ENCODE results near the gene ZC3H12D. TPM values are rescaled to one million over a fixed set of nuclear protein-coding genes. Genes with fewer than 3 reads are reported as not detected.

ZC3H12D gene
- total and polyA plus RNA-seq, 9 of the 15 experiments (the other 6 are each of a cell fraction or from before 2014, with no cell fraction given) = 0.04 to 0.27 (median 0.05) TPM; not detected in 3

- FAIRE-seq (no peak), DNase-seq (ENCODE audit: extremely low read depth in 1 of 4, low spot score in 3 of 4) (no peak), ATAC-seq (no peak)
- no peak overlapping the region for H3K4me3 ChIP-seq
- ChIA-PET POLR2A (interaction anchor here (0.9 kb wide), 1 partner anchor 102 kb away, joined by 3 read pairs; the partner anchor contains the start of gene GINM1), CTCF (ENCODE audit: low intra/inter-chr PET ratio) (no interaction called here)
- H2AFZ ChIP-seq (ENCODE audit: low read depth, low read length) = no peak overlapping the region
- no peaks in the 10 kb centered on the region for H3K4me1 ChIP-seq (replicated peaks in 1 of 2; ENCODE audit: control insufficient read depth in 2 of 2, insufficient read depth in 2 of 2, low read length in 2 of 2)
- H3K27me3 ChIP-seq (ENCODE audit: control insufficient read depth in 2 of 2, insufficient read depth in 2 of 2, low read length in 2 of 2) = peaks cover 42 to 77% of the 10 kb centered on the region in 2 experiments
- H3K4me2 ChIP-seq (ENCODE audit: insufficient read depth, low read length) = no peak overlapping the region
- intact Hi-C loops (cut with micrococcal nuclease) (no loop called here), in situ Hi-C loops (cut with MboI) (no loop called here)
- H3K9ac ChIP-seq (ENCODE audit: insufficient read depth in 1 of 2, low read depth in 2 of 2, low read length in 2 of 2) = no peak overlapping the region
- no peaks in the 10 kb centered on the region for H3K79me2 ChIP-seq (ENCODE audit: control insufficient read depth, insufficient read depth, low read length)
- no peaks in the 10 kb centered on the region for H3K36me3 ChIP-seq (ENCODE audit: control insufficient read depth, insufficient read depth, low read length)
- no peaks in the 10 kb centered on the region for H3K9me3 ChIP-seq (replicated peaks; ENCODE audit: control insufficient read depth, insufficient read depth, low read depth, low read length)
- H3K9me1 ChIP-seq (ENCODE audit: control insufficient read depth, insufficient read depth, low read length) = no peaks in the 10 kb centered on the region
- no peaks in the 10 kb centered on the region for H4K20me1 ChIP-seq (replicated peaks; ENCODE audit: control insufficient read depth, insufficient read depth, low read length)
- BruUV-seq (replicated peaks) = no TSS peak
- WGBS (ENCODE audit: insufficient coverage, low coverage, missing lambda C conversion rate) = 0% methylated on average over 4 of the region's 4 CpGs
- no peak overlapping the region for H3K27ac ChIP-seq (ENCODE audit: extremely low read depth, low read depth, low read length)
- TF ChIP-seq ZBTB34 (CRISPR knock-in tag; IDR thresholded peaks at IDR 0.05) = no peak
- no peak for TF ChIP-seq NRF1 (conservative IDR thresholded peaks at IDR 0.05 in 1 of 2, IDR thresholded peaks at IDR 0.05 in 1 of 2)
- TF ChIP-seq BACH1 (tag; IDR thresholded peaks at IDR 0.05) = no peak
- no peak for TF ChIP-seq MAX (CRISPR knock-in tag; IDR thresholded peaks at IDR 0.05)
- no peak for TF ChIP-seq KAT8 (IDR thresholded peaks at IDR 0.05; ENCODE audit: low read depth)
- TF ChIP-seq ZNF212 (CRISPR knock-in tag; IDR thresholded peaks at IDR 0.05) = no peak
- no peak for TF ChIP-seq ZNF764 (CRISPR knock-in tag; IDR thresholded peaks at IDR 0.05; ENCODE audit: low read depth)
- no peak for TF ChIP-seq KLF1 (tag; IDR thresholded peaks at IDR 0.05)
- TF ChIP-seq ZNF316 (IDR thresholded peaks at IDR 0.05) = no peak
- TF ChIP-seq ZNF384 (IDR thresholded peaks at IDR 0.05; ENCODE audit: low read depth, low read length) = no peak
- no peak for TF ChIP-seq RBM39 (optimal IDR thresholded peaks at IDR 0.05; ENCODE audit: low read depth, low read length)
- no peak for TF ChIP-seq RBFOX2 (IDR thresholded peaks at IDR 0.05; ENCODE audit: low read depth, low read length)
- TF ChIP-seq TEAD1 (CRISPR knock-in tag; IDR thresholded peaks at IDR 0.05) = no peak
- TF ChIP-seq GTF2F1 (IDR thresholded peaks at IDR 0.05; ENCODE audit: low read depth, low read length) = no peak
- TF ChIP-seq ZNF143 (CRISPR knock-in tag; IDR thresholded peaks at IDR 0.05) = no peak
- no peak for TF ChIP-seq SLC30A9 (CRISPR knock-in tag; IDR thresholded peaks at IDR 0.05)
- TF ChIP-seq ZFP36 (IDR thresholded peaks at IDR 0.05; ENCODE audit: low read depth, low read length, partially characterized antibody) = no peak
- no peak for TF ChIP-seq PHF20 (IDR thresholded peaks at IDR 0.05; ENCODE audit: partially characterized antibody)
- TF ChIP-seq TEAD4 (IDR thresholded peaks at IDR 0.05; ENCODE audit: low read length) = no peak
- no peak for TF ChIP-seq TEAD4 (CRISPR knock-in tag; IDR thresholded peaks at IDR 0.05; ENCODE audit: borderline replicate concordance)
Observed at GRCh38 chr6:149463781-149464180, 21.0 kb downstream of the ZC3H12D start.

Data from K562 (cell line).